GM18909 (cell line): ENCODE data around the gene SP100.

Experiments used
- ATAC-seq: cut with Tn5 transposase; IDR thresholded peaks from one replicate; pipeline ENCODE4 v1.9.1; 2021; ENCODE audit warnings: mild to moderate bottlenecking; ENCODE audit not compliant: unreplicated experiment, poor library complexity

The SP100 gene

DNA sequence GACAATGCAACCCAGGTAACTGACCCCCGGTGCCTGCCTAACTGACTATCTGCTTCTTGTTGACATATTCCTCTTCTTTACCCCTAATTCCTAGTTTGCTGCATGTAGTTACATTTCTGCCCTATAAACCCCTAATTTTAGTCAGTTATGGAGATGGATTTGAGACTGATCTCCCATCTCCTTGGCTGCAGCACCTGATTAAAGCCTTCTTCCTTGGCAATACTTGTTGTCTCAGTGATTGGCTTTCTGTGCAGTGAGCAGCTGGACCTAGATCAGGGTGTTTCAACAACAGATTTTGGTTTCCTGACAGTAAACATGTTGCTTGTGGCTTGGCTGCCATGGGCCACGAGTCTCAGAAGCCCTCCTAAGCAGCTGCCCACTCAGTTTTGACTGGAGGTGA lies 105.4 kb downstream of the SP100 start:
- no peak for ATAC-seq

DNA sequence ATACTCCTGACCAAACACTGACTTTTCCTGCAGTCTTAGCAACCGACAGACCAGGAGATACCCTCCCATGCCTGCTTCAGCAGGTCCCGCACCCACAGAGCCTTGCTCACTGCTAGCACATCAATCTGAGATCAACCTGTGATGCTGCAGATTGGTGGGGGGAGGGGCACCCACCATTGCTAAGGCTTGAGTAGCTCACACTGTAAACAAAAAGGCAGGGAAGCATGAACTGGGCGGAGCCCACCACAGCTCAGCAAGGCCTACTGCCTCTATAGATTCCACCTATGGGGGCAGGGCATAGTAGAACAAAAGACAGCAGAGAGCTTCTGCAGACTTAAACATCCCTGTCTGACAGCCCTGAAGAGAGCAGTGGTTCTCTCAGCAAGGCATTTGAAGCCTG lies 109.7 kb downstream of the SP100 start:
- no peak for ATAC-seq

GRCh38 chr2:230537531-230537976 lies 121.6 kb downstream of the SP100 start:
- peak; percentile 71 for ATAC-seq

- no peak for ATAC-seq
Measured at GRCh38 chr2:230540332-230540731, 124.3 kb downstream of the SP100 start.

DNA sequence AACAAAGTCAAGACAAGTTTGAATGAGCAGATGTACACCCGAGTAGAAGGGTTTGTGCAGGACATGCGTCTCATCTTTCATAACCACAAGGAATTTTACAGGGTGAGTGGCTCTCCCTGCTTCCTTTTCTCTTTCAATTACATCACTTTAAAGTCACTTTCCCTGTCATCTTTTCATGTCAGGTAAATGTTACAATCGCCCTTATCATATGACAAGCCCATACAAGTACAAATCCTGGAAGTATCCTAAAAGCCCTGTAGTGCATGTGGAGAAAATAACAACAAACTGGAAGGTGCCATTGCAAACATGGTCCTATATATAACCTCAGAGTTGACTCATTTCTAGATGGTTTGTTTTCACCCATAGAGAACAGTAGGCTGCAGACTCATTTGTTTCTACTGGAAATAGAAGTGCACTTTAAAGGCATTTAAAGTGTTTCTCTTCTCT lies 126.0 kb downstream of the SP100 start:
- ATAC-seq: peak; percentile 80

GRCh38 chr2:230542751-230543150 lies 126.8 kb downstream of the SP100 start:
- ATAC-seq: no peak

- ATAC-seq: no peak
Measured at GRCh38 chr2:230552181-230552580, 136.2 kb downstream of the SP100 start.

- no peak for ATAC-seq
Measured at GRCh38 chr2:230557065-230557464, 141.1 kb downstream of the SP100 start.

GRCh38 chr2:230564805-230565779 lies 149.1 kb downstream of the SP100 start:
- ATAC-seq: peak; percentile 58

DNA sequence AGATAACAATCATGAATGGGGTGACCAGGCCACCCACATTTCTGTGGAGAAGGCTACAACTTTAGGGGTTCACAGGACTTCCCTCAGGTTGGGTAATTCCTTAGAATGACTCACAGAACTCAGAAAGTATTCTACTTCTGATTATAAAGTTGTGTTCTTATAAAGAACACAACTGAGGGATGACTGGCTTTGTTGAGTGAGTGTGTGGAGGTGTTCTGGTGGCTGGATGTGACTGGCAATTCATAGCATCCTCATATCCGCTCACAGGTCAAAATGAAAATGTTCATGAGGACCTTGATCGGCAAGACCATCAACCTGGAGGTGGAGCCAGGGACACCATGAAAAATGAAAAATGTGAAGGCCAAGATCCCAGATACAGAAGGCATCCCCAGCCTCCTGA lies 153.3 kb downstream of the SP100 start:
- ATAC-seq: no peak

DNA sequence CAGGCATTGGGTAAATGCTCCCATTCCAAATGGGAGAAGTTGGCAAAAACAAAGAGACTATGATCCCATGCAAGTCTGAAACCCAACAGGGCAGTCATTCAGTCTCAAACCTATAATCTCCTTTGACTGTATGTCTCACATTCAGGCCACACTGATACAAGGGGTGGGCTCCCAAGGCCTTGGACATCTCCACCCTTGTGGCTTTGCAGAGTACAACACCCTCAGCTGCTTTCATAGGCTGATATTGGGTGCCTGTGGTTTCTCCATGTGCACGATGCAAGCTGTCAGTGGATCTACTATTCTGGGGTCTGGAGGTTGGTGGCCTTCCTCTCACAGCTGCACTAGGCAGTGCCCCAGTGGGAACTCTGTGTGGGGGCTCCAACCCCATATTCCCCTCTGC lies 155.0 kb downstream of the SP100 start:
- ATAC-seq: no peak

- ATAC-seq: no peak
Measured at GRCh38 chr2:230575642-230576324, 159.8 kb downstream of the SP100 start.

DNA sequence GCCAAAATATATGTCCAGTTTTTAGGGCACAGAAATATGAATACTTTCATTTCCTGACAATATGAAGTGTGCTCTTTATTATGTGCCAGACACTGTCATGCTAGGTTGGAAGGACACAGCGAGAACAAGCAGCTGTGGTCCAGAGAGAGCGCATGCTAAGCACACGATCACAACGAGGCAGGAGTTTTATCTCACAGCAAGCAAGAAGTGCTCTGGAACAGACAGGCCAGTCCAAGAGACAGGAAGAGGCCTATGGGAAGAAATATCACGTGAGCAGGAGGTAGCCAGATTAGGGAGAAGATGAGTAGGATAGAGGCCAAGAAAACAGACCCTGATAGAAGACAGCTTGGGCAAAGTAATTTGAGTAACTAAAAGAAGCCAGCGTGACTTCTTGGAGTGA lies 161.1 kb downstream of the SP100 start:
- no peak for ATAC-seq

DNA sequence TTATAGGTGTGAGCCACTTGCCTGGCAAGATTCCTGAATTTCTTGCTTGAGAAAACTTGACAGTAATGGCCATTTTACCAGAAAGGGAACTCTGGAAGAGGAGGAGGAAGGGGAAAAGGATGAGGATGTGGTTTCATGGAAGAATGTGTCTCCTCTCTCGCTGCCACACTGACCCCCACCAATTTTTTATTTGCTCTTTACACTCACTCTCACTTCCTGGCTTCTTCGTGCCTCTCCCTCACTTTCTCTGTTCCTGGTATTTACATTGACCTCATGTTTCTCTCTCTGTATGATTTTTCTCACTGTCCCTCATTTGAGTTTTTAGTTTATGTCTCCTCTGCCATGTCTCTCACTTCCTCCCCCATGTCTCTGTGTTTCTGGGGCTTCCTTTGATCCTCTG lies 162.1 kb downstream of the SP100 start:
- ATAC-seq: no peak

GRCh38 chr2:230582851-230583283 lies 166.9 kb downstream of the SP100 start:
- no peak for ATAC-seq

DNA sequence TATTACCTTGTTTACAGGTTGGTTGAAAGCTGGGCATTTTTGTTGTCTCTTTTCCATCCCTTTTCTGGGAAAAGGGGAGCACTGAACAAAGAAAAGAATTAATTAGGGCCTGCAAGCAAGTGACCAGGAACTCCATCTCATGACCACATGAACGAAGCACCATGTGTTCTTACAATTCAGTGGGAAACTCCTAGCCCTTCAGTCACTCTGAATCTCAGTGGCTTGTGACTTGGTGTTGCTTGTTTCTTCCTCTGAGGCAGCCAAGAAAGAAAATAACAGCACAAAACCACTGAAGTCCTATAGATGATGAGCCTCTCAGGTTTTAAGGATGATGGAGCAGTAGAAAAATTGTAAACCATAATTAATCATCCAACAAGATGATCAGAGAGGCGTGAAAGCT lies 167.6 kb downstream of the SP100 start:
- no peak for ATAC-seq

DNA sequence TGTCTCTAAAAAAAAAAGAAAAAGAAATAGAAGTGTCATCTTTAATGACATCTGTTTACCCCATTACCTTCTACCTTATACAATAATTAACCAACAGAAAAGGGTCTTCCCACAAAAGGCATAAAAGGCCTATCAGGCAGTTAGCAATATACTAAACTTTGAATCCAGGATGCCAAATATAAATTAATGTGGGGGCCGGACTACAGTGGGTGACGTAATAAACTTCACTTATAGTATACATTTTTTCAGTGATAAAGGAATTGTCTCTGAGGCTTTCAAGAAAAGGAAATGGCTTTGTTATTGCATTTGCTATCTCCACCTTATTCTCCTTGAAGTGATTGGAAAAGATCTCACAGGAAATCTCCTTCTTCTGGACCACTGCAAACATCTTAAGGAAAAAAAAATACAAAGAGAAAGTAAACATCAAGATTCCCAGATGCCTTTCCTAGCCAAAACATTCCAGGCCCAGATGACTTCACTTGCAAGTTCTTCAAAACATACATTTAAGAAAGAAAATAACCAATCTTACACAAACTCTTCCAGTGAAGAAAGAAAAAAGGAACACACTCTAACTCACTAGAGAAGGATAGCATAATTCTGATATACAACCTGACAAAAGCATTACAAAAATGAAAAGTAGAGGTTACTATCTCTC lies 170.5 kb downstream of the SP100 start:
- no peak for ATAC-seq

GRCh38 chr2:230589025-230589424 lies 173.0 kb downstream of the SP100 start:
- ATAC-seq: peak; percentile 1

DNA sequence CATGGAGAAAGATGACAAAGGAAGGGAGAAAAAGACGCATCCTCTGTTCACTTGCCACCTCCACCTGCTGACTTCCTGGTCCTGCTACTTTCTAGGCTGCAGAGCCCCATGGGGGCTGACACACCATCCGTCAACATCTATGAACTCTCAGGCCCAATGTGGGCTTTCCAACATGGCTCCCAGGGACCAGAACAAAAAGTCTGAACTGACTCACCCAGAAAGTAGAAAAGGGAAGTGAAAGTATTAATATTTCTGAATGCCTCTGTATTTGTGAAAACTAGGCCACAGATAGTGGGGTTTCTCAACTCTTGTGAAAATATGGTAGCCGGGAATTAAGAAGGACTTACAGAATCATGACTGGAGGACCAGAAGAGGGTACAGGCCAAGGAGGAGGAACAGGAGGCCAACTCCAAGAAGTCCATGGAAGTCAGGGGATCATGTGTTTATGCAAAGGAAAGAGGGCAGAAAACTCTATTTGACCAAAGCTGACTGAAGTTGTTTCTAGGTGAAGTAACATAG lies 173.6 kb downstream of the SP100 start:
- ATAC-seq: peak; percentile 97

- no peak for ATAC-seq
Measured at GRCh38 chr2:230590333-230590732, 174.3 kb downstream of the SP100 start.

DNA sequence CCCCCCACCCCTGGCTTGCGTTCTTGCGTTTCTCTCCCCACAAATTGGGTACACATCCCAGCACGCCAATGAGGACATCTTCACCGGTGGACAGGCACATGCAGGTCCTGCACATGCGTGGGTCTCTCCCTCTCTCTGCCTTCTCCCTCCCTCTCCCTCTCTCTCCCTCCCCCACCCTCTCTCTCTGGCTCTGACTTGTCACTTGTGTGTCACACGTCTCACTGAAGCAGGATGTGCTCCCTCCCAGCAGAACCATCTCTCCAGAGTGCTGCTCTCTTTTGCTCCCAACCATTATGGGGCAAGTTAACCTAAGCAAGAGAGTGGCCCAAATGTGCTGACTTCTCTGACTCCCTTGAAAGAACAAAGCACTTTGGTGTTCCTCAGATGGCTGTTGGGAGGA lies 175.8 kb downstream of the SP100 start:
- no peak for ATAC-seq
